SK-N-MC (cell line): Measurements from ENCODE around the gene C1QTNF6.

Experiments used
- EZH2 ChIP-seq: fragments of 200-600 bp; sonication (generic); IDR thresholded peaks from one replicate; pipeline ENCODE4 v1.6.1; 2017; ENCODE audit warnings: antibody characterized with exemption
- FOXP2 ChIP-seq: optimal IDR thresholded peaks from 2 replicates; pipeline ENCODE3; 2011; ENCODE audit warnings: mild to moderate bottlenecking, moderate library complexity; ENCODE audit not compliant: insufficient read depth; ENCODE audit errors: extremely low read length, control extremely low read depth
- POLR2AphosphoS5 ChIP-seq: IDR thresholded peaks from 2 replicates; pipeline ENCODE4 v1.6.1; 2012; ENCODE audit warnings: mild to moderate bottlenecking, low read depth, low read length, borderline replicate concordance

GRCh38 chr22:37221424-37222333 is 33.6 kb upstream of the C1QTNF6 start:
- no peak for TF ChIP-seq FOXP2
- TF ChIP-seq EZH2, result no peak
- TF ChIP-seq POLR2AphosphoS5, result no peak
